ENCODE measurements around the gene NAP1L4.

The NAP1L4 gene

GRCh38 chr11:2998073-2998850, 6.1 kb upstream of the NAP1L4 start:
- TF ChIP-seq, protein P1, sequence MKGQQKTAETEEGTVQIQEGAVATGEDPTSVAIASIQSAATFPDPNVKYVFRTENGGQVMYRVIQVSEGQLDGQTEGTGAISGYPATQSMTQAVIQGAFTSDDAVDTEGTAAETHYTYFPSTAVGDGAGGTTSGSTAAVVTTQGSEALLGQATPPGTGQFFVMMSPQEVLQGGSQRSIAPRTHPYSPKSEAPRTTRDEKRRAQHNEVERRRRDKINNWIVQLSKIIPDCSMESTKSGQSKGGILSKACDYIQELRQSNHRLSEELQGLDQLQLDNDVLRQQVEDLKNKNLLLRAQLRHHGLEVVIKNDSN (IDR thresholded peaks at IDR 0.05), result no peak
- TF ChIP-seq EP300 (IDR thresholded peaks at IDR 0.05; ENCODE audit: borderline replicate concordance) (peak; percentile 28; the same call in 1 of the 2 replicates), YY1 (IDR thresholded peaks at IDR 0.05; ENCODE audit: low read depth) (no peak), CREB1 (IDR thresholded peaks at IDR 0.05; ENCODE audit: low read depth) (no peak), TCF12 (IDR thresholded peaks at IDR 0.05; ENCODE audit: low read depth) (no peak), ZBTB7A (IDR thresholded peaks at IDR 0.05; ENCODE audit: low read depth) (no peak), TEAD4 (IDR thresholded peaks at IDR 0.05) (no peak), FOXM1 (IDR thresholded peaks at IDR 0.05; ENCODE audit: borderline replicate concordance, low read depth) (no peak), NFIC (IDR thresholded peaks at IDR 0.05) (peak; percentile 54; the same call in 1 of the 2 replicates)
- TF ChIP-seq, protein P2, sequence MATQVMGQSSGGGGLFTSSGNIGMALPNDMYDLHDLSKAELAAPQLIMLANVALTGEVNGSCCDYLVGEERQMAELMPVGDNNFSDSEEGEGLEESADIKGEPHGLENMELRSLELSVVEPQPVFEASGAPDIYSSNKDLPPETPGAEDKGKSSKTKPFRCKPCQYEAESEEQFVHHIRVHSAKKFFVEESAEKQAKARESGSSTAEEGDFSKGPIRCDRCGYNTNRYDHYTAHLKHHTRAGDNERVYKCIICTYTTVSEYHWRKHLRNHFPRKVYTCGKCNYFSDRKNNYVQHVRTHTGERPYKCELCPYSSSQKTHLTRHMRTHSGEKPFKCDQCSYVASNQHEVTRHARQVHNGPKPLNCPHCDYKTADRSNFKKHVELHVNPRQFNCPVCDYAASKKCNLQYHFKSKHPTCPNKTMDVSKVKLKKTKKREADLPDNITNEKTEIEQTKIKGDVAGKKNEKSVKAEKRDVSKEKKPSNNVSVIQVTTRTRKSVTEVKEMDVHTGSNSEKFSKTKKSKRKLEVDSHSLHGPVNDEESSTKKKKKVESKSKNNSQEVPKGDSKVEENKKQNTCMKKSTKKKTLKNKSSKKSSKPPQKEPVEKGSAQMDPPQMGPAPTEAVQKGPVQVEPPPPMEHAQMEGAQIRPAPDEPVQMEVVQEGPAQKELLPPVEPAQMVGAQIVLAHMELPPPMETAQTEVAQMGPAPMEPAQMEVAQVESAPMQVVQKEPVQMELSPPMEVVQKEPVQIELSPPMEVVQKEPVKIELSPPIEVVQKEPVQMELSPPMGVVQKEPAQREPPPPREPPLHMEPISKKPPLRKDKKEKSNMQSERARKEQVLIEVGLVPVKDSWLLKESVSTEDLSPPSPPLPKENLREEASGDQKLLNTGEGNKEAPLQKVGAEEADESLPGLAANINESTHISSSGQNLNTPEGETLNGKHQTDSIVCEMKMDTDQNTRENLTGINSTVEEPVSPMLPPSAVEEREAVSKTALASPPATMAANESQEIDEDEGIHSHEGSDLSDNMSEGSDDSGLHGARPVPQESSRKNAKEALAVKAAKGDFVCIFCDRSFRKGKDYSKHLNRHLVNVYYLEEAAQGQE (IDR thresholded peaks at IDR 0.05; ENCODE audit: low read depth), result no peak

- TF ChIP-seq NFIC (IDR thresholded peaks at IDR 0.05), result no peak
- TF ChIP-seq ZBTB7A (IDR thresholded peaks at IDR 0.05; ENCODE audit: low read depth), result no peak
- no peak for TF ChIP-seq TAF1 (IDR thresholded peaks at IDR 0.05; ENCODE audit: low read depth)
- no peak for TF ChIP-seq EP300 (IDR thresholded peaks at IDR 0.05; ENCODE audit: borderline replicate concordance)
- no peak for TF ChIP-seq CEBPB (IDR thresholded peaks at IDR 0.05)
- no peak for TF ChIP-seq TCF12 (IDR thresholded peaks at IDR 0.05; ENCODE audit: low read depth)
Observed at GRCh38 chr11:2997406-2997805, 5.3 kb upstream of the NAP1L4 start.

GRCh38 chr11:2996976-2997375, 4.8 kb upstream of the NAP1L4 start:
- TF ChIP-seq TEAD4 (IDR thresholded peaks at IDR 0.05), result peak; percentile 47; the same call in 1 of the 2 replicates
- no peak for TF ChIP-seq RAD21 (IDR thresholded peaks at IDR 0.05; ENCODE audit: low read depth)
- no peak for TF ChIP-seq EP300 (IDR thresholded peaks at IDR 0.05; ENCODE audit: borderline replicate concordance)
- TF ChIP-seq NFIC (IDR thresholded peaks at IDR 0.05), result 0 out of 2 replicates have a peak, but pooled peaks have one; percentile 9
- TF ChIP-seq, protein P1 (IDR thresholded peaks at IDR 0.05), result no peak

GRCh38 chr11:2995893-2996554, 3.9 kb upstream of the NAP1L4 start:
- TF ChIP-seq EP300 (IDR thresholded peaks at IDR 0.05; ENCODE audit: borderline replicate concordance), result no peak
- no peak for TF ChIP-seq FOXM1 (IDR thresholded peaks at IDR 0.05; ENCODE audit: borderline replicate concordance, low read depth)
- no peak for TF ChIP-seq TCF12 (IDR thresholded peaks at IDR 0.05; ENCODE audit: low read depth)
- TF ChIP-seq, protein P2 (IDR thresholded peaks at IDR 0.05; ENCODE audit: low read depth), result no peak
- TF ChIP-seq CREB1 (IDR thresholded peaks at IDR 0.05; ENCODE audit: low read depth), result no peak
- TF ChIP-seq, protein P3, sequence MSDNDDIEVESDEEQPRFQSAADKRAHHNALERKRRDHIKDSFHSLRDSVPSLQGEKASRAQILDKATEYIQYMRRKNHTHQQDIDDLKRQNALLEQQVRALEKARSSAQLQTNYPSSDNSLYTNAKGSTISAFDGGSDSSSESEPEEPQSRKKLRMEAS (IDR thresholded peaks at IDR 0.05), result no peak
- TF ChIP-seq ZBTB7A (IDR thresholded peaks at IDR 0.05; ENCODE audit: low read depth), result no peak
- no peak for TF ChIP-seq CEBPB (IDR thresholded peaks at IDR 0.05)
- TF ChIP-seq YY1 (IDR thresholded peaks at IDR 0.05; ENCODE audit: low read depth), result no peak
- TF ChIP-seq, protein P1 (IDR thresholded peaks at IDR 0.05), result no peak
- no peak for TF ChIP-seq TAF1 (IDR thresholded peaks at IDR 0.05; ENCODE audit: low read depth)
- no peak for TF ChIP-seq RAD21 (IDR thresholded peaks at IDR 0.05; ENCODE audit: low read depth)
- TF ChIP-seq NFIC (IDR thresholded peaks at IDR 0.05), result no peak
- TF ChIP-seq TEAD4 (IDR thresholded peaks at IDR 0.05), result no peak
- TF ChIP-seq EGR1 (IDR thresholded peaks at IDR 0.05), result no peak

DNA sequence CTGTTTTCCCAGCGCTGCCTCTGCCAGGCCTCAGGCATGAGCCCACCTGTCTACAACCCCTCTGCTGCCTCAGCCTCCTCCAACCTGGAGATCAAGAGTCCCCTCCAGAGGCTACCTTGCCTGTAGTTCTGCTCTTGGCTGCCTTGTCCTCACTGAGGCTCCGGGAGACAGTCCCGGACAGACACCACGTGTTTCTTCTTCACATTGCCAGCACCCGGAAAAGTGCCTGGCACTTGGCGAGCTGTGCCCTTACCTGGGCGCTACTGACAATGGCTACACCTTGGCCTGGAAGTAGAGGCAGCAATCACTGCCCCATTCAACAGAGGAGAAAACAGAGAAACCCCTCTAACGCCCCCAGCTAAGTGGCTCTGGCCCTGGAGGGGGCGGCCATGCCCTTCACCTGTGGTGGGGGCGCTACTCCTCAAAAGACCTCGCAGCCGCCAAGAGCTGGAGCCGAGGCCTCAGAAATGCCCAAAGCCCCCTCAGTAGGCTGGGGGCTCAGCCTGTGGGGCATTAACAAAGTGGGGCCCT, 3.0 kb upstream of the NAP1L4 start:
- TF ChIP-seq, protein P3 (IDR thresholded peaks at IDR 0.05), result no peak
- TF ChIP-seq, protein P2 (IDR thresholded peaks at IDR 0.05; ENCODE audit: low read depth), result no peak
- TF ChIP-seq TCF12 (IDR thresholded peaks at IDR 0.05; ENCODE audit: low read depth) (no peak), TEAD4 (IDR thresholded peaks at IDR 0.05) (no peak), TAF1 (IDR thresholded peaks at IDR 0.05; ENCODE audit: low read depth) (no peak), YY1 (IDR thresholded peaks at IDR 0.05; ENCODE audit: low read depth) (no peak), FOXM1 (IDR thresholded peaks at IDR 0.05; ENCODE audit: borderline replicate concordance, low read depth) (no peak)
- TF ChIP-seq, protein P1 (IDR thresholded peaks at IDR 0.05), result no peak

All from Ishikawa (cell line).